ENCODE data around the gene ARF1. TPM values are rescaled to one million over a fixed set of nuclear protein-coding genes. Genes with fewer than 3 reads are reported as not detected.

Gene ARF1
- total and polyA plus RNA-seq, 2 of the 8 experiments (the other 6 are each of a cell fraction or from before 2014, with no cell fraction given) = 265 to 471 TPM

GRCh38 chr1:228033376-228033775 lies 49.1 kb upstream of the ARF1 start:
- Histone ChIP-seq H3K14ac (ENCODE audit: insufficient read length) (no peak overlapping the region), H3K9me3 (ENCODE audit: insufficient read depth in 2 of 2, low read depth in 1 of 2, low read length in 1 of 2) (no peaks in the 10 kb centered on the region), H2BK120ac (replicated peaks; ENCODE audit: low read depth, low read length) (no peak overlapping the region), H3K23me2 (ENCODE audit: low read depth, low read length) (peaks cover 4% of the 10 kb centered on the region; the same call in 1 of the 2 replicates), H3K9ac (replicated peaks in 1 of 4; ENCODE audit: extremely low read depth in 1 of 4, low read depth in 3 of 4, low read length in 3 of 4) (no peak overlapping the region), H2BK20ac (ENCODE audit: low read length) (no peak overlapping the region), H3K56ac (replicated peaks; ENCODE audit: insufficient read length, low read depth, low read length) (no peak overlapping the region), H2AK5ac (ENCODE audit: low read depth, low read length) (no peak overlapping the region), H2AFZ (ENCODE audit: low read length) (no peak overlapping the region), H4K5ac (ENCODE audit: insufficient read length, low read depth, low read length) (no peak overlapping the region), H3K79me2 (ENCODE audit: control insufficient read depth in 1 of 2, insufficient read depth in 2 of 2, low read length in 2 of 2) (no peaks in the 10 kb centered on the region), H4K8ac (ENCODE audit: extremely low read depth, insufficient read depth, low read length) (no peak overlapping the region), H3K4ac (replicated peaks; ENCODE audit: insufficient read length, low read depth, low read length) (no peak overlapping the region), H4K91ac (replicated peaks; ENCODE audit: insufficient read length, low read length) (no peak overlapping the region), H3K27me3 (replicated peaks in 1 of 4; ENCODE audit: control insufficient read depth in 3 of 4, extremely low read depth in 1 of 4, insufficient read depth in 3 of 4, low read length in 3 of 4) (peaks cover 3 to 28% (median 22%) of the 10 kb centered on the region in 4 experiments), H3K4me3 (ENCODE audit: extremely low read depth in 1 of 4, insufficient read depth in 2 of 4, low read depth in 3 of 4, low read length in 4 of 4) (no peak overlapping the region), H3K4me2 (ENCODE audit: insufficient read depth in 1 of 2, low read depth in 2 of 2, low read length in 2 of 2) (no peak overlapping the region), H2BK5ac (ENCODE audit: low read depth, low read length) (no peak overlapping the region), H3K27ac (ENCODE audit: low read depth, low read length) (no peak overlapping the region), H2BK12ac (ENCODE audit: low read depth, low read length) (no peak overlapping the region), H4K20me1 (replicated peaks in 1 of 2; ENCODE audit: control insufficient read depth in 1 of 2, insufficient read depth in 2 of 2, low read length in 2 of 2) (peaks cover 0 to 5% of the 10 kb centered on the region in 2 experiments), H3K23ac (ENCODE audit: insufficient read length) (no peak overlapping the region), H2BK15ac (ENCODE audit: low read length) (no peak overlapping the region), H3K36me3 (ENCODE audit: control insufficient read depth in 2 of 4, insufficient read depth in 4 of 4, low read length in 3 of 4) (no peaks in the 10 kb centered on the region), H3K79me1 (ENCODE audit: low read depth, low read length) (no peaks in the 10 kb centered on the region), H3K18ac (ENCODE audit: extremely low read depth, low read length) (no peak overlapping the region), H3K4me1 (replicated peaks in 1 of 4; ENCODE audit: control insufficient read depth in 3 of 4, insufficient read depth in 4 of 4, low read length in 3 of 4) (peaks cover 0 to 11% (median 5%) of the 10 kb centered on the region in 4 experiments; a peak in 6 of 7 replicates)
- FAIRE-seq (no peak), DNase-seq (ENCODE audit: low read depth in 1 of 2, low spot score in 2 of 2) (no peak)
- no peak for TF ChIP-seq RNF2 (IDR thresholded peaks at IDR 0.05; ENCODE audit: borderline replicate concordance, low read depth, low read length, missing control alignments, poor library complexity, severe bottlenecking)
- no peak for TF ChIP-seq BACH1 (IDR thresholded peaks at IDR 0.05; ENCODE audit: low read length)
- TF ChIP-seq JUN (IDR thresholded peaks at IDR 0.05; ENCODE audit: low read depth, low read length) = no peak
- TF ChIP-seq RAD21 (IDR thresholded peaks at IDR 0.05 in 1 of 2, conservative IDR thresholded peaks at IDR 0.05 in 1 of 2; ENCODE audit: low read depth in 2 of 2, low read length in 2 of 2) = no peak
- CTCF ChIA-PET (ENCODE audit: partially characterized antibody) = interaction anchor here (4.1 kb wide), 1 partner anchor 28 kb away, joined by 22 read pairs; the partner anchor contains the start of gene WNT3A
- 88% methylated on average over 2 of the region's 2 CpGs; no CpG with 5 or more reads in 1 of the 2 experiments for WGBS, 2 experiments (ENCODE audit: extremely low coverage in 1 of 2, insufficient coverage in 1 of 2, insufficient read length in 1 of 2, insufficient replicate concordance in 2 of 2, low coverage in 1 of 2, low lambda C conversion rate in 2 of 2, missing lambda C conversion rate in 1 of 2)
- POLR2A ChIA-PET (ENCODE audit: partially characterized antibody) = no interaction called here
